Measurements from ENCODE around the gene AGAP1.

Gene AGAP1

DNA sequence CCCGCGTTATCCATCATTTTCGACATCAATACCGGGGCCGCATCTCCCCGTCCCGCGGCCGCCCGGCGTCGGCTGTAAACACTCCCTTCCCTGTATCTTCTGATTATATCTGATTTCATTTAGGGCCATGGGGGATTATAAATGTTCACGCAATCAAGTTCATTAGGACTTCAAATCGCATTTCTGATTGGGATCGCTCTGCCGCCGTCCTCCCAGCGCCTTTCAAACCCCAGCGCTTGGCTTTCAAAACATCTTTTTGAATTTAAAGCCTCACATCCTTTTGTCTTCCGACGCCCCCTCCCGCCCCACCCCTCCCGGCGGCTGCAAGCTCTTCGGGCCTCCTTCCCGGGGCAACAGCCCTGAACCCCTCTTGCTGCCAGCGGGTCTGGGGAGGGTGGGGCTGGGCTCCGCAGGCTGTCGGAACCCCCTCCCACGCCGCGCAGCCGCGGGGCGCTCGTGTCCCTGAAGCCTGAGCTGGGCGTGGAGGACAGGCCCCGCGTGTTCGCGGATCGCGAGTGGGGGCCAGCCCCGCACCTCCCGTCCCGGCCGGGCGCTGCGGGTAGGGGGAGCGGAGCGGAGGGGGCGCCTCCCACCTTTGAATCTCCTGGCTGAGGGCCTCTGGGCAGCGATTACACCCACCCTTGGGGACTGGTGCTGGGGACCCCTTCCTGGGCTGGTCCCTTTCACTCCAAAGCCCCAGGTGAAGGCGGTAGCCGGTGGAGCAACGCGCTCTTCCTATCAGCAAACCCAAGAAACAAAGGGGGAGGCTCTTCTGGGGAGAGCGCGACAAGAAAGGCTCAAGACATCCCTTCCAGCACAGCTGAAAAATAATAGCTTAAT lies 685.6 kb downstream of the AGAP1 start:
- DNase-seq (ENCODE audit: insufficient read length, low spot score), result no peak
- no peak for FAIRE-seq

DNA sequence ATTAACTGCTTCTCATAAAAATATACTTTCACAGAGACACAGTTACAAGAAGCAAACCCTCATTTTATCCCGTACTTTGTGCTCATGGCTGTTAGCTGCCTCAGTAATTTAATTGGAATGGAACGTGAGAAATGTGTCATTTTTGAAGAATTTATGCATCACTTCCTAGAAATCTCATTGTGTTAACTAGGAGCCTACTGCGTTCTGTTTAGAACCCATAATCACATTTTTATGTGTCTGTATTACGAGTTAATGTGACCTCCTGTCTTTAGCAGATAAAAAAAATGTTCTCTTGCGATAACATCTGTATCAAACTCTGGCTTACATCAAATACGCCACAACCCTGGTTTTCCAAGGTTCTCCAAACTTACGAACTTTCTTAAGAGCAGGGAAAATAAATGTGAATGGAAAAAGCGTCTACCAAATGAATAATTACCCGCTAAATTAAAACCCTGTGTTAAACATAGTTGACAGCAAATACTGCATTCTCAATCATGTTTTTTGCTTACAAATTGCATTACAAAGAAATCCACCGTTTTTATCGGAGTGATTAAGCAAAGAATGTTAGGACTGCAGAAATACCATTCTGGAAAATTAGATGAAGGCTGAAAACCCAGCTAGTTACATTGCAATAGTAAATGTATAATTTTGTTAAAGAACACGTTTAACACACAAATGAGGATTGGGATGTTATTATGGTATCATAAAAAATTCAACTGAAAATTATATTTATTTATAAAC lies 686.4 kb downstream of the AGAP1 start:
- DNase-seq (ENCODE audit: insufficient read length, low spot score), result no peak
- no peak for FAIRE-seq
- TF ChIP-seq PAX5 (IDR thresholded peaks at IDR 0.05; ENCODE audit: insufficient read depth, low read length, severe bottlenecking) (no peak), POLR2A (IDR thresholded peaks at IDR 0.05; ENCODE audit: low read depth, low read length) (no peak), POLR2AphosphoS5 (IDR thresholded peaks at IDR 0.05; ENCODE audit: low read depth, low read length) (no peak), SPI1 (IDR thresholded peaks at IDR 0.05; ENCODE audit: low read depth, low read length) (no peak), TAF1 (IDR thresholded peaks at IDR 0.05; ENCODE audit: low read depth, low read length) (no peak), POU2F2 (IDR thresholded peaks at IDR 0.05; ENCODE audit: low read depth, low read length) (no peak)

More for the DNA sequence above, 685.6 kb downstream of the AGAP1 start:
- no peak for TF ChIP-seq TAF1 (IDR thresholded peaks at IDR 0.05; ENCODE audit: low read depth, low read length)
- no peak for TF ChIP-seq POLR2A (IDR thresholded peaks at IDR 0.05; ENCODE audit: low read depth, low read length)
- no peak for TF ChIP-seq POU2F2 (IDR thresholded peaks at IDR 0.05; ENCODE audit: low read depth, low read length)
- TF ChIP-seq PAX5 (IDR thresholded peaks at IDR 0.05; ENCODE audit: insufficient read depth, low read length, severe bottlenecking), result no peak
- no peak for TF ChIP-seq SPI1 (IDR thresholded peaks at IDR 0.05; ENCODE audit: low read depth, low read length)
- TF ChIP-seq POLR2AphosphoS5 (IDR thresholded peaks at IDR 0.05; ENCODE audit: low read depth, low read length), result no peak

DNA sequence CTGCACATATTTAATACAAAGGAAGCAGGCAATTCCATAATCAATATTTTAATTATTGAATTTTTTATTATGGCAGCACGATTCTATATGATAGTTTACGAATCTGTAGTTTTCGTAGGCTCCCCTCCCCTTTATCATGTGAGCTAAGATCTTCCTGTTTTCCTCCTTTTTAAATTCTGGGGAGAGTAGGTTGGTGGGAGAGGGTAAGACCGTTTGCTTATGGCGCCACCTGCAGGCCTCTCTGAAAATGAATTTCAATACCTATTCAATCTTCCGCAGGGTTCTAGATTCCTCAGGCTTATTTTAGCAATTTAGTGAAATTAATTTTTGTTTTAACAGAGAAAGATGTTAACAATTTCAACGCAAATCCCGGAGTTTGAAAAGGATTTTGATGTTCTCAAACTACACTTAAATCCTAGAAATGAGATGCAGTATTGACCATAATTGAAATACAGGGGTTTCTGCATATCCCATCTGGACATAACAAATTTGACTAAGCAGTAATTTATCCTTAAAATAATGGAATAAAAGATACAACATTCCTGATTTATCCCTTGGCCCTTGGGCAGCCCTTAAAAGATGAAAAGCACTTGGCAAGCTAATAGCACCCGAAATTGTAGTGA lies 687.1 kb downstream of the AGAP1 start:
- FAIRE-seq, result no peak
- no peak for TF ChIP-seq TAF1 (IDR thresholded peaks at IDR 0.05; ENCODE audit: low read depth, low read length)
- DNase-seq (ENCODE audit: insufficient read length, low spot score), result no peak
